ENCODE measurements around the gene DNAH1. TPM values are rescaled to one million over a fixed set of nuclear protein-coding genes. Genes with fewer than 3 reads are reported as not detected.

Gene DNAH1
- total RNA-seq, 2 donors from 2014 or later, result 24.3 to 35.4 TPM

DNA sequence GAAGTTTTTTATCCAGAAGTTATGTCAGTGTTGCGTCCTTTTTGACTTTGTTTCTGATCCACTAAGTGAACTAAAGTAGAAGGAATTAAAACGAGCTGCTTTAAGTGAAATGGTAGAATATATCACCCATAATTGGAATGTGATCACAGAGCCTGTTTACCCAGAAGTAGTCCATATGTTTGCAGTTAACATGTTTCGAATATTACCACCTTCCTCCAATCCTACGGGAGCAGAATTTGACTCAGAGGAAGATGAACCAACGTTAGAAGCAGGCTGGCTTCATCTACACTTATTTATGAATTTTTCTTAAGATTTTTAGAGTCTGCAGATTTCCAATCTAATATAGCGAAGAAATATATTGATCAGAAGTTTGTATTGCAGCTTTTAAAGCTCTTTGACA is 57.6 kb downstream of the DNAH1 start:
- DNase-seq (ENCODE audit: low spot score) (no peak), ATAC-seq (no peak)
- Mint-ChIP-seq H3K4me1 (ENCODE audit: low read depth in 2 of 2) (peaks cover 0 to 2% of the 10 kb centered on the region in 2 donors), H3K4me3 (no peak overlapping the region), H3K27me3 (no peaks in the 10 kb centered on the region), H3K9me3 (no peaks in the 10 kb centered on the region), H3K27ac (no peak overlapping the region), H3K36me3 (no peaks in the 10 kb centered on the region)

DNA sequence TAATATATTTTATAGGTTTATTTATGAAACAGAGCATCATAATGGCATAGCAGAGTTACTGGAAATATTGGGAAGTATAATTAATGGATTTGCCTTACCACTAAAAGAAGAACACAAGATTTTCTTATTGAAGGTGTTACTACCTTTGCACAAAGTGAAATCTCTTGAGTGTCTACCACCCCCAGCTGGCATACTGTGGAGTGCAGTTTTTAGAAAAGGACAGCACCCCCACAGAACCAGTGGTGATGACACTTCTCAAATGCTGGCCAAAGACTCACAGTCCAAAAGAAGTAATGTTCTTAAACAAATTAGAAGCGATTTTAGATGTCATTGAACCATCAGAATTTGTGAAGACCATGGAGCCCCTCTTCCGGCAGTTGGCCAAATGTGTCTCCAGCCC is 58.1 kb downstream of the DNAH1 start:
- H3K4me1 Mint-ChIP-seq (ENCODE audit: low read depth in 2 of 2), result peaks cover 0 to 2% of the 10 kb centered on the region in 2 donors
- DNase-seq (ENCODE audit: low spot score), result no peak
- H3K4me3 Mint-ChIP-seq, result no peak overlapping the region
- H3K27ac Mint-ChIP-seq, result no peak overlapping the region
- no peak for ATAC-seq
- H3K9me3 Mint-ChIP-seq, result no peaks in the 10 kb centered on the region
- no peaks in the 10 kb centered on the region for H3K27me3 Mint-ChIP-seq
- no peaks in the 10 kb centered on the region for H3K36me3 Mint-ChIP-seq

DNA sequence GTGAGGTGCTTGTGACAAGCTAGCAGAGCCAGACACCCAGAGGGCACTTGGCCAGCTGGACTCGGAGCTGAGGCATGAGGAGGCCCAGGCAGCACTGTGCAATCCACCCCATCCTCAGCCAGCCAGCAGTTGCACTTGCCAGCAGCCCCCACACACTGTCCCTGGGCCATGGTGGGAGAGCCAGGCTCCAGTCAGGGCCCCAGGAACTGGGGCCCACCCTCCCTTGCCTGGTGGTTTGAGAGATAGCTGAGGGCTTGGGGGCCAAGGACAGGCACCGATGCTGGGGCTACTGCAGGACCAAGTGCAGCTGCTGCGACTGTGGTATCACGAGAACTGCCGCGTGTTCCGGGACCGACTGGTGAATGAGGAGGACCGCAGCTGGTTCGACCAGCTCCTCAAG is 63.5 kb downstream of the DNAH1 start:
- H3K27me3 Mint-ChIP-seq, result no peaks in the 10 kb centered on the region
- no peak overlapping the region for H3K27ac Mint-ChIP-seq
- H3K36me3 Mint-ChIP-seq, result no peaks in the 10 kb centered on the region
- peaks cover 0 to 2% of the 10 kb centered on the region in 2 donors for H3K4me1 Mint-ChIP-seq (ENCODE audit: low read depth in 2 of 2)
- no peaks in the 10 kb centered on the region for H3K9me3 Mint-ChIP-seq
- ATAC-seq (no peak), DNase-seq (ENCODE audit: low spot score) (no peak)
- H3K4me3 Mint-ChIP-seq, result no peak overlapping the region

DNA sequence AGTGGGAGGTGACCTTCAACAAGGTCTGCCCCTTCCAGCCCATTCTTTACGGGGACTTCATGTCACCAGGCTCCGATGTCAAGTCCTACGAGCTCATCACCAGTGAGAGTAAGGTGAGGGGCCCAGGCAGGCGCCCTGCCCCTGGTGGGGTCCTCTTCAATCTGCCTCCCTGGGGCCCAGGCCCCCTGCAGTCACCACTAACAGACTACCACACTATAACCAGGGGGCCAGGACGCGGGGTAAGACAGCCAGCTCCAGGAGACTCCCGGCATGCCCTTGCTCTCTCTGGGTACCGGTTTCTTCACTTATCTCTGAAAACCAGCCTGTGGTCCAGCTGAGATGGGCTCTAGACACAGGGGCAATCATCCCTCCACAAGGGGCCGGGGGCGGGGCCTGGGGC is 63.9 kb downstream of the DNAH1 start:
- Mint-ChIP-seq H3K27me3 (no peaks in the 10 kb centered on the region), H3K27ac (no peak overlapping the region), H3K9me3 (no peaks in the 10 kb centered on the region), H3K4me3 (no peak overlapping the region), H3K36me3 (no peaks in the 10 kb centered on the region), H3K4me1 (ENCODE audit: low read depth in 2 of 2) (peaks cover 0 to 4% of the 10 kb centered on the region in 2 donors)
- DNase-seq (ENCODE audit: low spot score) (no peak), ATAC-seq (no peak)

DNA sequence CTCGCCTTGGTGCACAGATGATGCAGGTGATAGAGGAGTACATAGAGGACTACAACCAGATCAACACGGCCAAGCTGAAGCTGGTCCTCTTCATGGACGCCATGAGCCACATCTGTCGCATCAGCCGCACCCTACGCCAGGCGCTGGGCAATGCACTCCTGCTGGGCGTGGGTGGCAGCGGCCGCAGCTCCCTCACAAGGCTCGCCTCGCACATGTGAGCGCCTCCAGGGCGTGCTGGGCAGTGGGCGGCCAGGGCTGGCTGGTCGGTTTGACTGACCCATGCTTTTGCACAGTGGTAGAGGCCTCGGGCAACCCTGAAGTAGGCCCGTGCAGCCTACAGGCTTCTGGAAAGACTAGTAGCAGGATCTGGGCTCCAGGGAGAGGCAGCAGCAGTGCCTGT is 65.5 kb downstream of the DNAH1 start:
- ATAC-seq (no peak), DNase-seq (ENCODE audit: low spot score) (no peak)
- Mint-ChIP-seq H3K4me3 (no peak overlapping the region), H3K36me3 (no peaks in the 10 kb centered on the region), H3K9me3 (no peaks in the 10 kb centered on the region), H3K4me1 (ENCODE audit: low read depth in 2 of 2) (peaks cover 0 to 7% of the 10 kb centered on the region in 2 donors), H3K27ac (no peak overlapping the region), H3K27me3 (no peaks in the 10 kb centered on the region)

DNA sequence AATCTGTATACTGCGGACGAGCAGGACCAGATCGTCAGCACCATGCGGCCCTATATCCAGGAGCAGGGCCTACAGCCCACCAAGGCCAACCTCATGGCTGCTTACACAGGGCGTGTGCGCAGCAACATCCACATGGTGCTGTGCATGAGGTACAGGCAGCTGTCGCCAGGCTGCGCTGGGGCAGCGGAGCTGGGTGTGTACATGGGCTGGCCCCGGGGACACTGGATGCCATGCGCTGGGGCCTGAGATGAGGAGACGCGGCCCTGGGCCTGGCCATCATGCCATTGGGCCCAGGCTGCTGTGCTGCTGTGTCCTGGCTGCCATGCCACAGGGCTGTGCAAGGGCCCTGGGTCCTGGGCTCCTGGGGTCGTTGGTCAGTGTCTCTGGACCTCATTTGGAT is 67.3 kb downstream of the DNAH1 start:
- Mint-ChIP-seq H3K4me3 (no peak overlapping the region), H3K36me3 (no peaks in the 10 kb centered on the region), H3K9me3 (no peaks in the 10 kb centered on the region), H3K27ac (no peak overlapping the region), H3K27me3 (no peaks in the 10 kb centered on the region), H3K4me1 (ENCODE audit: low read depth in 2 of 2) (peaks cover 0 to 5% of the 10 kb centered on the region in 2 donors)
- ATAC-seq (no peak), DNase-seq (ENCODE audit: low spot score) (no peak)

DNA sequence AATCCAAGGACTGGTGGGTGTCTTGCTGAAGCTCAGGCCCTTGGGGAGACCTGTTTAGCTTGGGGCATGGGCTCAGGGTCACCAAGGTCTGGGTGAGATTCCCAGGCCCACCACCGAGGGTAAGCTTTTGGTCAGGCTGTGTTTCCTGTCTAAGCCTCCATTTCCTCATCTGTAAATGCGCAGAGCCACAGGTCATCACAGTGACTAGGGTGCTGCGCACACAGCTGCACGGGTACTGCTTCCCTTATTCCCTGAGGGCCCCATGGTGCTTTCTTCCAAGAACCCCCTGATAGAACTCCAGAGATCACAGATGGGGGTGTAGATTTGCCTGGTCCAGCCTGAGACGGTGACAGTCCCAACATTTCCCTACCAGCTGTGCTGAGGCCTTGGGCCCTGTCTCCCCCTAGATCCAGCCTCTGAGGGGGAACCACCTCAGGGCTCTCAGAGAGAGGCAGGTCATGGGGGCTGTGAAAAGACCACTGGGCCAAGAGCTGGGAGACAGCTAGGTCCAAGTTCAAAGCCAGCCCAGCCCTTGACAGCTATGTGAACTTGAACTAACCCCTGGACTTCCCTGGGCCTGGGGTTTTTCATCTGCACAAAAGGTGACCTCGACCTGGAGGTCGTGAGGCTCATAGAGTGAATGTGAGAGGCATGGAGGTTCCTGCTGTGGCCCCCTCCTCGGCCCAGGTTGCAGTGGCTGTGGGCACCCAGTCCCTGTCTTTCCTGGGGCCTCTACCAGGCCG is 68.1 kb downstream of the DNAH1 start:
- peaks cover 0 to 5% of the 10 kb centered on the region in 2 donors for H3K4me1 Mint-ChIP-seq (ENCODE audit: low read depth in 2 of 2)
- no peaks in the 10 kb centered on the region for H3K27me3 Mint-ChIP-seq
- ATAC-seq, result no peak
- no peak overlapping the region for H3K27ac Mint-ChIP-seq
- H3K4me3 Mint-ChIP-seq, result no peak overlapping the region
- H3K36me3 Mint-ChIP-seq, result no peaks in the 10 kb centered on the region
- H3K9me3 Mint-ChIP-seq, result no peaks in the 10 kb centered on the region
- no peak for DNase-seq (ENCODE audit: low spot score)

DNA sequence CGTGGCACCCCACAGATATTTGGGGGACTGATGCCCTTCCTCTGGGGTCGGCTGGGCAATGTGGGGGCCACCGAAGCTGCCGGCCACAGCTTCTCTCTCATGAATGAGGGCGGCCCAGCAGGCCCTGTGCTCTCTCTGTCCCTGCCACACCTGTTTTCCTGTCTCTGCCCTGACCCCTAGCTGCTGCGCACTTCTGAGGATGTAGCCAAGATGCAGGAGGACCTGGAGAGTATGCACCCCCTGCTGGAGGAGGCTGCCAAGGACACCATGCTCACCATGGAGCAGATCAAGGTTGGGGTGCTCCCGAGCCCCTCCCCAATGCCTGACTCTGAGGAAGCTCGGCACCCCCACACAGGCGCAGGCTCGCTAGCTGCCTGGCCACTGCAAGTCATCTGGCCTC is 69.0 kb downstream of the DNAH1 start:
- Mint-ChIP-seq H3K4me1 (ENCODE audit: low read depth in 2 of 2) (peaks cover 0 to 5% of the 10 kb centered on the region in 2 donors), H3K4me3 (no peak overlapping the region), H3K27me3 (no peaks in the 10 kb centered on the region), H3K27ac (no peak overlapping the region), H3K9me3 (no peaks in the 10 kb centered on the region), H3K36me3 (no peaks in the 10 kb centered on the region)
- no peak for DNase-seq (ENCODE audit: low spot score)
- no peak for ATAC-seq

DNA sequence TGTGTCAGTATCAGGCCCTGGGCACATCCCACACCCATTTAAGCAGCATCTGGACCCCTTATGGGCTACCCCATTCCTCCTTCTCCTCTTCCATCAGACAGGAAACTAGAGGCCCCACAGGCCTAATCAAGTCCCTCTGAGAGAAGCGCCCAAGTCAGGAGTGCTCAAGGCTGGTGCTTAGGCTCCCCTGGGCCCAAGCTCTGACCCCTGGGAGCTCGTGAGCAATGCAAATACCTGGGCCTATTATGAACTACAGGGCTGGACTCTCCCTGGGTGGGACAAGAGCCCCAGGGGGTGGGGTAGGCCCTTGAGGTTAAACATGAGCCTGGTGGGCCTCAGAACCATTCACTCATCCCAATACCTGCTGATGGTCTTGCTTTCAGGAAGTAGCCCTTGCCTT is 71.4 kb downstream of the DNAH1 start:
- Mint-ChIP-seq H3K9me3 (no peaks in the 10 kb centered on the region), H3K4me3 (no peak overlapping the region), H3K4me1 (ENCODE audit: low read depth in 2 of 2) (peaks cover 0 to 5% of the 10 kb centered on the region in 2 donors), H3K36me3 (no peaks in the 10 kb centered on the region), H3K27ac (no peak overlapping the region), H3K27me3 (no peaks in the 10 kb centered on the region)
- DNase-seq (ENCODE audit: low spot score), result no peak
- ATAC-seq, result no peak

DNA sequence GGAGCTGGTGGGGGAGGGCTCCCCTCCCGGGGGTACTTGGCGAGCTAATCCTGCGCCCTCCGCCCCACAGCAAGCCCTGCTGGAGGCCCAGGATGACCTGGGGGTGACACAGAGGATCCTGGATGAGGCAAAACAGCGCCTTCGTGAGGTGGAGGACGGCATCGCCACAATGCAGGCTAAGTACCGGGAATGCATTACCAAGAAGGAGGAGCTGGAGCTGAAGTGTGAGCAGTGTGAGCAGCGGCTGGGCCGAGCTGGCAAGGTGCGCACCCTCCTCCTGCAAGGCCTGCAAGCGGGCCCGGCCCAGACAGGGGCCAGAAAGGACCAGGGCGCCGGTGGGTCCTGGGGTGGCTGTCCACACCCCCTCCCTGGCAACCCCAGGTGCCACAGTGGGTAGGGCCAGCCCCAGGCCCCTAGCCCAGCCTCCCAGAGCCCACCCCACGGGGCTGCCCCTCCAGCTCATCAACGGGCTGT is 72.3 kb downstream of the DNAH1 start:
- H3K27me3 Mint-ChIP-seq, result no peaks in the 10 kb centered on the region
- no peaks in the 10 kb centered on the region for H3K36me3 Mint-ChIP-seq
- ATAC-seq, result no peak
- no peak for DNase-seq (ENCODE audit: low spot score)
- H3K4me3 Mint-ChIP-seq, result no peak overlapping the region
- H3K27ac Mint-ChIP-seq, result no peak overlapping the region
- no peaks in the 10 kb centered on the region for H3K9me3 Mint-ChIP-seq
- H3K4me1 Mint-ChIP-seq (ENCODE audit: low read depth in 2 of 2), result peaks cover 0 to 5% of the 10 kb centered on the region in 2 donors

DNA sequence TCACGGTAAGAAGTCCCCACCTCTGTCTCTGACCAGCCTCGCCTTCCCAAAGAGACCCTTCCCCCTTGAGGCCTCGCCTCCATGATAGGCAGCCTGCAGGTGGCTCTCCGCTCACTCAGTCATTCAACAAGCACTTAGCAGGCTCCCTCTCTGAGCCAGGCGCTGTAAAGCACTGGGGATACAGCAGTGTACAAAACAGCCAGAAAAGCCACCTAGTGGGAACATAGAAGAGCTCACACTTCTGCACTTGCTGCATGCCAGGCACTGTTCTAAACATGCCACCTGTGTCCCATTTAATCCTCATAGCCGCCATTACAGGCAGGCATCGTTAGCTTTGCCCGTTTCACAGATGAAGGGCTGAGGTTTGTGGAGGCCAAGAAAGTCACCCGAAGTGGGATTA is 72.8 kb downstream of the DNAH1 start:
- H3K9me3 Mint-ChIP-seq, result no peaks in the 10 kb centered on the region
- H3K36me3 Mint-ChIP-seq, result no peaks in the 10 kb centered on the region

DNA sequence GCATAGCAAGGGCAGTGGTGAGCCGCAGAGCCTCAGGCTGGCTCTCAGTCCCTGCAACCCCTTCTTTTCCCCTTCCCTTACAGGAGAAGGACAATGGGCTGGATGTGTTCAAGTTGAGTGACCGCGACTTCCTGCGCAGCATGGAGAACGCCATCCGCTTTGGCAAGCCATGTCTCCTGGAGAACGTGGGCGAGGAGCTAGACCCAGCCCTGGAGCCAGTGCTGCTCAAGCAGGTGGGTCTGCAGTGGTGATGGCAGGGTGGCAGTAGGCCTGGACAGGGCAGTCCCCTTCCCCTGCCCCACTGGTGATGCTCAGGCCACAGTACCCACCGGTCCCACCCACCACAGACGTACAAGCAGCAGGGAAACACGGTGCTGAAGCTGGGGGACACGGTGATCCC is 75.0 kb downstream of the DNAH1 start:
- Mint-ChIP-seq H3K27me3 (no peaks in the 10 kb centered on the region), H3K36me3 (no peaks in the 10 kb centered on the region), H3K4me3 (no peak overlapping the region), H3K27ac (no peak overlapping the region), H3K9me3 (no peaks in the 10 kb centered on the region), H3K4me1 (ENCODE audit: low read depth in 2 of 2) (no peaks in the 10 kb centered on the region)
- ATAC-seq (no peak), DNase-seq (ENCODE audit: low spot score) (no peak)

More for the DNA sequence above, 72.8 kb downstream of the DNAH1 start:
- H3K27ac Mint-ChIP-seq, result no peak overlapping the region
- H3K4me3 Mint-ChIP-seq, result no peak overlapping the region
- no peaks in the 10 kb centered on the region for H3K27me3 Mint-ChIP-seq
- H3K4me1 Mint-ChIP-seq (ENCODE audit: low read depth in 2 of 2), result peaks cover 0 to 5% of the 10 kb centered on the region in 2 donors
- DNase-seq (ENCODE audit: low spot score) (no peak), ATAC-seq (no peak)

DNA sequence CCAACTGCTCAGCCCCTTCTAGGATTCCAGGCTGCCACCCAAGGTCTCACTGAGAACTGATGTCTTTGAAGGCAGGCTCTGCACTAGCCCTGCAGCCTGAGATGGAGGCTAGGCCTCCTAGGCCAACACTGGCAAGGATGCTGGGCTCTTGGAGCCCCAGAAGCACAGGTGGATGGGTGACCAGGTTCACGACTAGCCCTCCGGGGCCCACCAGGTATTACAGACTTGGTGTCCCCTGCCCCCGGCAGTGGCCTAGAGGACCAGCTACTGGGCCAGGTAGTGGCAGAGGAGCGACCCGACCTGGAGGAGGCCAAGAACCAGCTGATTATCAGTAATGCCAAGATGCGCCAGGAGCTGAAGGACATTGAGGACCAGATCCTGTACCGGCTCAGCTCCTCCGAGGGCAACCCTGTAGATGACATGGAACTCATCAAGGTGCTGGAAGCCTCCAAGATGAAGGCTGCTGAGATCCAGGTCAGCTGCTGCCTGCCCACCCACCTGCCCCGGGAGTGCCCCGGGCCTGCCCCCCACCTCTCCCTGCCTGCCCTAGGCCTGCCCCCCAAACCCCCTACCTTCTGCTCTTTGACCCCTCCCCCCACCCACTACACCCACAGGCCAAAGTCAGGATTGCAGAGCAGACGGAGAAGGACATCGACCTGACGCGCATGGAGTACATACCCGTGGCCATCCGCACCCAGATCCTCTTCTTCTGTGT is 76.3 kb downstream of the DNAH1 start:
- no peak overlapping the region for H3K4me3 Mint-ChIP-seq
- H3K27ac Mint-ChIP-seq, result no peak overlapping the region
- no peaks in the 10 kb centered on the region for H3K4me1 Mint-ChIP-seq (ENCODE audit: low read depth in 2 of 2)
- H3K36me3 Mint-ChIP-seq, result no peaks in the 10 kb centered on the region
- no peak for DNase-seq (ENCODE audit: low spot score)
- ATAC-seq, result no peak
- H3K27me3 Mint-ChIP-seq, result no peaks in the 10 kb centered on the region
- no peaks in the 10 kb centered on the region for H3K9me3 Mint-ChIP-seq

DNA sequence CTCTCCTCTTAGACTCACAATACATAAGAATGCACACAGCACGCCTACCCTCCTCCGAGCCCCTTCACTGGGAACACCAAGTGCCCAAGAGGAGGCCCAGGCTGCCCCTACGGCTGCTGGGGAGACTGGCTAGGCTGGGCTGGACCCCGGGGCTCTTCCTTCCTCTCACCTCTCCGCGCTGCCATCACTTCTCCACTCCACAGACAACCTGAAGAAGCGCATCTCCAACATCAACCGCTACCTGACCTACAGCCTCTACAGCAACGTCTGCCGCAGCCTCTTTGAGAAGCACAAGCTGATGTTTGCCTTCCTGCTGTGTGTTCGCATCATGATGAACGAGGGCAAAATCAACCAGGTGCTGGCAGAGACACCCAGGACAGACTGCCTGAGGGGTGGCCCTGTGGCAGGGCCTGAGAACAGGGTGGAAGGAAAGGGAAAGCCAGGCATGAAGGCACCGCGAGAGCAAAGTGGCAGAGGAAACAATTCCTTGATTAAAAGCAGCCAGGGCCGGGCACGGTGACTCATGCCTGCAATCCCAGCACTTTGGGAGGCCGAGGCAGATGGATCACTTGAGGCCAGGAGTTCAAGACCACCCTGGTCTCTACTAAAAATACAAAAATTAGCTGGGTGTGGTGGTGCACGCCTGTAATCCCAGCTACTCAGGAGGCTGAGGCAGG is 77.2 kb downstream of the DNAH1 start:
- no peaks in the 10 kb centered on the region for H3K36me3 Mint-ChIP-seq
- no peak overlapping the region for H3K4me3 Mint-ChIP-seq
- H3K27me3 Mint-ChIP-seq, result no peaks in the 10 kb centered on the region
- ATAC-seq (no peak), DNase-seq (ENCODE audit: low spot score) (peak; percentile 39)
- H3K27ac Mint-ChIP-seq, result no peak overlapping the region
- H3K4me1 Mint-ChIP-seq (ENCODE audit: low read depth in 2 of 2), result no peaks in the 10 kb centered on the region
- H3K9me3 Mint-ChIP-seq, result no peaks in the 10 kb centered on the region

Data from natural killer cell treated with Interleukin-12 subunit alpha and Interleukin-12 subunit beta and Interleukin-15 and Interleukin-18, amount 100 ng/mL, for 72 hours (primary cell).